ENCODE data around the gene ADAMTS9.

GRCh38 chr3:64578797-64579196, 109.0 kb downstream of the ADAMTS9 start:
- TF ChIP-seq CTCF (IDR thresholded peaks at IDR 0.05) (no peak), EZH2 (IDR thresholded peaks at IDR 0.05; ENCODE audit: borderline replicate concordance, insufficient read depth, low read depth, low read length, poor library complexity, severe bottlenecking) (no peak)

Data from B cell (primary cell).